ENCODE measurements around the gene AKR1B15. TPM values are rescaled to one million over a fixed set of nuclear protein-coding genes. Genes with fewer than 3 reads are reported as not detected.
"Not testable (repeated sequence)": the region's sequence is repeated elsewhere in the genome, so short reads cannot be mapped to it uniquely, and the experiment has no call there.

The AKR1B15 gene
- total and polyA plus RNA-seq, 5 experiments from 2014 or later: not detected

GRCh38 chr7:134554417-134554966, 5.6 kb downstream of the AKR1B15 start:
- DNase-seq: no peak
- POLR2A ChIA-PET: no interaction called here
- H3K36me3 Mint-ChIP-seq: peaks cover 0 to 2% (median 0%) of the 10 kb centered on the region in 3 donors
- H3K27me3 Mint-ChIP-seq: peaks cover 3 to 26% (median 4%) of the 10 kb centered on the region in 5 donors
- H3K27ac Mint-ChIP-seq: no peak overlapping the region
- no peaks in the 10 kb centered on the region for H3K9me3 Mint-ChIP-seq
- ATAC-seq: no peak
- peaks cover 0 to 2% (median 0%) of the 10 kb centered on the region in 4 donors for H3K4me1 Mint-ChIP-seq
- no peak overlapping the region for H3K4me3 Mint-ChIP-seq

DNA sequence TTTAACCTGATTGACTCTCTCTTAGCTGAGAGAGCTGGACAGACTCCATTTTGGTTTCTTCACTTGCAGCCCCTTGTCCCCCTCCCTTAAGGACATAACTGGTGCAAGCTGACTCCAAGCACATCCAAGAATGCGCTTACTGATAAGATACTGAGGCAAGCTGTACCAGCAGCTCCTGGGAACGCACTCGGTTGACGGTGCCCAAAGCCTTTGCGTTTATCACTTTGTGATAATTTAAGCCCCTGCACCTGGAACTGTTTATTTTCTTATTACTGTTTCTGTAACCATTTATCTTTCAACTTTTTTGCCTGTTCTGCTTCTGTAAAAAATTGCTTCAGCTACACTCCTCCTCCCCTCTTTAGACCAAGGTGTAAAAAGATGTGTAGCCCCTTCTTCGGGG, 8.5 kb downstream of the AKR1B15 start:
- Mint-ChIP-seq H3K36me3 (peaks cover 0 to 2% (median 0%) of the 10 kb centered on the region in 3 donors), H3K27ac (peak overlapping the region in 1 of 10 donors; percentile 57), H3K4me1 (peaks cover 5 to 12% (median 7%) of the 10 kb centered on the region in 4 donors), H3K4me3 (no peak overlapping the region), H3K27me3 (peaks cover 0 to 4% (median 3%) of the 10 kb centered on the region in 5 donors), H3K9me3 (peaks cover 0 to 9% (median 2%) of the 10 kb centered on the region in 9 donors)
- DNase-seq: no peak
- POLR2A ChIA-PET: no interaction called here
- no peak for ATAC-seq

DNA sequence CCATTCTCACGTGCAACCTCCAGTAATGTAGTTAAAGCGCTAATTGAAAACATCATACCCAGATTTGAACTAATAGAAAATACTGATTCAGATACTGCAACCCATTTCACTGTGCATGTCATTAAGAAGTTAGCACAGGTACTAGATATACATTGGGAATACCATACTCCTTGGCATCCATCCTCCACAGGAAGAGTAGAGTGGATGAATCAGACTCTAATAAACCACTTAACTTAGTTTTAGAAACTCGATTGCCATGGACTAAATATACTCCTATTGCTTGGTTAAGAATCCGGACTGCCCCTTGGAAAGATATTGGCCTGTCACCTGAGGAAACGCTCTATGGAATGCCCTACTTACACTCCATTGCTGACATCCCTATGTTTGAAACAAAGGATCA, 9.5 kb downstream of the AKR1B15 start:
- ATAC-seq (no peak), DNase-seq (no peak)
- no peak overlapping the region for H3K4me3 Mint-ChIP-seq
- peaks cover 8 to 18% (median 12%) of the 10 kb centered on the region in 4 donors for H3K4me1 Mint-ChIP-seq
- POLR2A ChIA-PET: no interaction called here
- H3K27ac Mint-ChIP-seq: no peak overlapping the region
- H3K9me3 Mint-ChIP-seq: peaks cover 0 to 19% (median 4%) of the 10 kb centered on the region in 9 donors
- H3K27me3 Mint-ChIP-seq: peaks cover 0 to 3% (median 0%) of the 10 kb centered on the region in 5 donors
- peaks cover 0 to 5% (median 2%) of the 10 kb centered on the region in 3 donors for H3K36me3 Mint-ChIP-seq

DNA sequence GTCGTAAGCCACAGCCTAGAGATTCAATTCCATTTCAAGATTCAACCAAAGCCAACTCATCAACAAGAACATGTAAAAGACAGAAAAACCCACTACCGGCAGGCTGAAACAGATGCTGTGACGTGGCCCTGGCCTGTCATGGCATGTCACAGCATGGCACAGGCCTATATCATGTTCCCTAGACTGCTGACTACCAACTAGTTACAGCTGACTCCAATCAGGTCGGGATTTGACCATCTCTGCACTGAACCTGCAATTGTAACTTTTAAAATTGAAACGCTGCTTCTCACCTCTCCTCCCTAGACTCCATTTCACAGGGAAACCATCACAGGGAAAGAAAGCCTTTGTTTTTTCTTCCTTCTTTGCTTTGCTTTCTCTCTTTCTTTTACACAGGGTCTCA, 12.7 kb downstream of the AKR1B15 start:
- Mint-ChIP-seq H3K36me3 (peaks cover 0 to 11% (median 2%) of the 10 kb centered on the region in 3 donors), H3K27me3 (peaks cover 0 to 10% (median 0%) of the 10 kb centered on the region in 5 donors), H3K4me3 (peak overlapping the region; percentile 8 to 81 (median 64)), H3K4me1 (peaks cover 6 to 18% (median 12%) of the 10 kb centered on the region in 4 donors), H3K27ac (peak overlapping the region in 8 of 10 donors; percentile 75 to 93 (median 90)), H3K9me3 (peaks cover 0 to 29% (median 6%) of the 10 kb centered on the region in 9 donors)
- POLR2A ChIA-PET: interaction anchor here (1.1 kb wide), 1 partner anchor 85 kb away, joined by 3 read pairs; no protein-coding TSS in a partner anchor
- ATAC-seq: peak in 1 of 2 donors; percentile 23
- DNase-seq: not testable (repeated sequence)

DNA sequence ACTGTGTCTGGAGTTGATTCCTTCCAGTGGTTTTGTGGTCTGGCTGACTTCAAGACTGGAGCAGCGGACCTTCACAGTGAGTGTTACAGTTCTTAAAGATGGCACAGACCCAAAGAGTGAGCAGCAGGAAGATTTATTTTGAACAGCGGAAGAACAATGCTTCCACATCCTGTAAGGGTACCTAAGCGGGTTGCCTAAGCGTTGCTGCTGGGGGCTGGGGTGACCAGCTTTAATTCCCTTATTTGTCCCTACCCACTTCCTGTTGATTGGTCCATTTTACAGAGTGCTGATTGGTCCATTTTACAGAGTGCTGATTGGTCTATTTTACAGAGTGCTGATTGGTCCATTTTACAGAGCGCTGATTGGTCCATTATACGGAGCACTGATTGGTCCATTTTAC, 13.2 kb downstream of the AKR1B15 start:
- Mint-ChIP-seq H3K36me3 (peaks cover 0 to 11% (median 2%) of the 10 kb centered on the region in 3 donors), H3K27me3 (peaks cover 0 to 11% (median 0%) of the 10 kb centered on the region in 5 donors), H3K4me1 (peaks cover 6 to 18% (median 12%) of the 10 kb centered on the region in 4 donors), H3K27ac (peak overlapping the region in 8 of 10 donors; percentile 75 to 93 (median 90)), H3K4me3 (peak overlapping the region; percentile 8 to 81 (median 64)), H3K9me3 (peaks cover 0 to 29% (median 6%) of the 10 kb centered on the region in 9 donors)
- peak; percentile 84 to 97 for ATAC-seq
- peak in 6 of 10 donors; percentile 19 to 72 (median 62) for DNase-seq
- POLR2A ChIA-PET: interaction anchor here (1.1 kb wide), 1 partner anchor 84 kb away, joined by 3 read pairs; no protein-coding TSS in a partner anchor

GRCh38 chr7:134563398-134563749, 14.5 kb downstream of the AKR1B15 start:
- POLR2A ChIA-PET, DNase-seq, ATAC-seq: not testable (repeated sequence)
- Mint-ChIP-seq H3K27ac (peak overlapping the region in 3 of 10 donors; percentile 6 to 92 (median 69)), H3K9me3 (peaks cover 0 to 29% (median 8%) of the 10 kb centered on the region in 9 donors), H3K4me3 (peak overlapping the region in 1 of 10 donors; percentile 46), H3K36me3 (peaks cover 0 to 11% (median 3%) of the 10 kb centered on the region in 3 donors), H3K27me3 (peaks cover 0 to 11% (median 1%) of the 10 kb centered on the region in 5 donors), H3K4me1 (peaks cover 6 to 18% (median 12%) of the 10 kb centered on the region in 4 donors)

- H3K36me3 Mint-ChIP-seq: peaks cover 0 to 21% (median 3%) of the 10 kb centered on the region in 3 donors
- peak overlapping the region in 1 of 10 donors; percentile 15 for H3K27ac Mint-ChIP-seq
- H3K27me3 Mint-ChIP-seq: peaks cover 0 to 11% (median 3%) of the 10 kb centered on the region in 5 donors
- H3K9me3 Mint-ChIP-seq: peaks cover 0 to 37% (median 20%) of the 10 kb centered on the region in 9 donors
- DNase-seq: no peak
- H3K4me3 Mint-ChIP-seq: no peak overlapping the region
- no peak for ATAC-seq
- peaks cover 6 to 18% (median 12%) of the 10 kb centered on the region in 4 donors for H3K4me1 Mint-ChIP-seq
- POLR2A ChIA-PET: no interaction called here
Measured at GRCh38 chr7:134565643-134566136, 16.8 kb downstream of the AKR1B15 start.

DNA sequence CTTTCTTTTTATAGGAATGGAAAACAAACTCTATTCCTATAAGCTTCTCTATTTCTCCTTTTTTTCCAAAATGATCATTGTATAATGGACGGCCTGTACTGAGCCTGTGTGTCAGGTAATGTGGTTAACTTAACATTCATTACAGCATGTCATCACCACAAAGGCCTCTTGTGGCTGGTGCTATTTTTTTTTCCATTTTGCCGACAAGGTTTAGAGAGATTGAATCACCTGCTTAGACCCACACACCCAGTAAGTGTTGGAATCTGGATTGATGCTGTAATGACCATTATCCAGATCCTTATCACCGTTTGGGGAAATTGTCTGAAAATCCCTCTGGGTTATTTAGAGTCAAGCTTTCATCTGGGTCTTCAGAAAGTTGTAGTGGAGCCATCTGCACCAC, 18.5 kb downstream of the AKR1B15 start:
- Mint-ChIP-seq H3K4me1 (peaks cover 2 to 7% (median 4%) of the 10 kb centered on the region in 4 donors), H3K9me3 (peaks cover 0 to 36% (median 20%) of the 10 kb centered on the region in 9 donors), H3K27me3 (peaks cover 0 to 11% (median 2%) of the 10 kb centered on the region in 5 donors), H3K27ac (no peak overlapping the region), H3K36me3 (peaks cover 0 to 21% (median 3%) of the 10 kb centered on the region in 3 donors), H3K4me3 (no peak overlapping the region)
- POLR2A ChIA-PET: no interaction called here
- ATAC-seq (no peak), DNase-seq (no peak)

DNA sequence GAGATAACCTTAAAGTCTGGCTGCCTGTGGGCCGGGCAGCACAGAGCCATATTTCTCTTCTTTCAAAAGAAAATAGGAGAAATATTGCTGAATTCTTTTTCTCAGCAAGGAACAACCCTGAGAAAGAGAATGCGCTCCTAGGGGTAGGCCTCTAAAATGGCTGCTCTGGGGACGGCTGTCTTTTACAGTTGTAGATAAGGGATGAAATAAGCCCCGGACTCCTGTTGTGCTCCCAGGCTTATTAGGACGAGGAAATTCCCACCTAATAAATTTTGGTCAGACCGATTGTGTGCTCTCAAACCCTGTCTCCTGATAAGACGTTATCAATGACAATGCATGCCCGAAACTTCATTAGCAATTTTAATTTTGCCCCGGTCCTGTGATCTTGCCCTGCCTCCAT, 21.1 kb downstream of the AKR1B15 start:
- peaks cover 0 to 25% (median 8%) of the 10 kb centered on the region in 9 donors for H3K9me3 Mint-ChIP-seq
- H3K36me3 Mint-ChIP-seq, H3K27ac Mint-ChIP-seq, H3K4me3 Mint-ChIP-seq, DNase-seq, H3K4me1 Mint-ChIP-seq, POLR2A ChIA-PET, ATAC-seq: not testable (repeated sequence)
- H3K27me3 Mint-ChIP-seq: peaks cover 0 to 11% (median 4%) of the 10 kb centered on the region in 5 donors

DNA sequence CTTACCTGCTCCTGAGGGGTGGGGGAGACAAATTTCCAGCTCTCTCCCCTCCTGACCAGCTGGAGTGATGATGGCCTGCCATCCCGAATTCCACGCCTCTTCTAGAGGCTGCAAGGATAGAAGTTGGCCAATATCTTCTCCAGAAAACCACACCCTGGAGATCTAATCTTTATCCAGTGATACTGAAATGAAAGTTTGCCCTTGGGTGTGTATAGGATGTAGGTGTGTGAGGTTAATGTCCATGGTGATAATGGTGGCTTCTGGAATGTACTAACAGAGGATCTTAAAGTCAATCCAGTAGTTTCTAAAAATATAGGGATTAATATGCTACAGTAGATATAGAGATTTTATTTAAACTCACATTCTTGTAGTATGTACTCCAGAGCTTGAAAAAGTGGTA, 22.2 kb downstream of the AKR1B15 start:
- ATAC-seq (no peak), DNase-seq (no peak)
- Mint-ChIP-seq H3K27ac (no peak overlapping the region), H3K9me3 (peaks cover 0 to 22% (median 8%) of the 10 kb centered on the region in 9 donors), H3K27me3 (peaks cover 0 to 6% (median 5%) of the 10 kb centered on the region in 5 donors), H3K4me3 (no peak overlapping the region), H3K36me3 (peaks cover 0 to 10% (median 3%) of the 10 kb centered on the region in 3 donors), H3K4me1 (no peaks in the 10 kb centered on the region)
- POLR2A ChIA-PET: no interaction called here

DNA sequence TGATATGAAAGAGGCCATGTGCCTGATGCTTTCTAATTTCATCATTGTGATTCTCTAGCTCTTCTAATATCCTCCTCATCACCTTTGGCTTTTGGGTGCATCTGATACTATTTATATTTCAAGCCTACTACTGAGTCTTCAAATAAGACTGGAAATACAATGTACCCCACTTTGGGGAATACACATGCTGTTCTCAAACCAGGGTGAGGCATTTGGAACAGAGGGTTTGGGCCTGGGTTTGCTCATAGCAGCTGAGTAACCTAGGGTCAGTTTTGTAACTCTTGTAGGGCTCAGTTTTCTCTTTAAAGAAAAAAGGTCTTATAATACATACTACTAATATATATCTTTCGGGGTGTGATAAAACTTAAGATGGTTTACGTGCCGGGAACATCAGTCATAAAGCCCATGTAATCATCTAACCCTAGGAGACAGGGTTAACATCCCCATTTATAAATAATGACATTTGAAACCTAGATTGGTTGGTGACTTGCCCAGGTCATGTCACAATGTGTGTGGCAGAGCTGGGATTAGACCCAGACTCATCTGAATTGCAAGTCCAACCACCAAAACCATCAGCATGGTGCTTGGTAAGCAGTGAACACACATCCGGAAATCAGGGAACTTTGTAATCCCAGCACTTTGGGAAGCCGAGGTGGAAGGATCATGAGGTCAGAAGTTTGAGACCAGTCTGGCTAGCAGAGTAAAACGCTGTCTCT, 23.0 kb downstream of the AKR1B15 start:
- H3K9me3 Mint-ChIP-seq: peaks cover 0 to 22% (median 8%) of the 10 kb centered on the region in 9 donors
- H3K36me3 Mint-ChIP-seq: peaks cover 0 to 10% (median 3%) of the 10 kb centered on the region in 3 donors
- H3K27ac Mint-ChIP-seq: no peak overlapping the region
- H3K4me1 Mint-ChIP-seq: no peaks in the 10 kb centered on the region
- H3K27me3 Mint-ChIP-seq: peaks cover 0 to 6% (median 2%) of the 10 kb centered on the region in 5 donors
- DNase-seq (no peak), ATAC-seq (no peak)
- POLR2A ChIA-PET: no interaction called here
- no peak overlapping the region for H3K4me3 Mint-ChIP-seq

GRCh38 chr7:134574322-134574721, 25.4 kb downstream of the AKR1B15 start:
- ATAC-seq: no peak
- no peak for DNase-seq
- POLR2A ChIA-PET: no interaction called here
- peaks cover 0 to 10% (median 0%) of the 10 kb centered on the region in 3 donors for H3K36me3 Mint-ChIP-seq
- peaks cover 0 to 11% (median 1%) of the 10 kb centered on the region in 5 donors for H3K27me3 Mint-ChIP-seq
- no peak overlapping the region for H3K4me3 Mint-ChIP-seq
- H3K27ac Mint-ChIP-seq: no peak overlapping the region
- H3K4me1 Mint-ChIP-seq: peaks cover 0 to 4% (median 1%) of the 10 kb centered on the region in 4 donors
- peaks cover 0 to 19% (median 5%) of the 10 kb centered on the region in 9 donors for H3K9me3 Mint-ChIP-seq

Data from naive thymus-derived CD8-positive, alpha-beta T cell (primary cell).